SK-N-SH (cell line): ENCODE data around the gene CADM2. TPM values are rescaled to one million over a fixed set of nuclear protein-coding genes. Genes with fewer than 3 reads are reported as not detected.

Experiments used
- CTCF ChIA-PET: fragments of 300-600, 350-600 bp; formaldehyde crosslinking; extraction: SDS; loops from one replicate; lab custom pipeline; 2021; lab: Yijun Ruan, JAX
- POLR2A ChIA-PET: fragments of 350-600 bp; sonication (Branson Sonifier 250); formaldehyde crosslinking; extraction: SDS; loops from one replicate; lab custom pipeline; 2020; ENCODE audit warnings: antibody characterized with exemption, inconsistent platforms; lab: Yijun Ruan, JAX
- DNase-seq: peaks from one replicate; pipeline ENCODE4 v3.0.0; 2012
- H2AFZ ChIP-seq: fragments of 200-600 bp; sonication (generic); 2 replicates; pipeline ENCODE4 v1.8.1; 2016; ENCODE audit warnings: antibody characterized with exemption, mild to moderate bottlenecking, low read depth
- H3F3A ChIP-seq: fragments of 200-600 bp; sonication (generic); replicated peaks from 2 replicates; pipeline ENCODE3; 2016; ENCODE audit warnings: antibody characterized with exemption, mild to moderate bottlenecking; ENCODE audit not compliant: insufficient read depth
- H3K27ac ChIP-seq, 2 experiments: fragments of 200-500 bp in 1 of 2; fragments of 200-600 bp in 1 of 2; sonication (Bioruptor generic) in 1 of 2; sonication (generic), shearing (Covaris generic) in 1 of 2; 2 replicates each; pipeline versions ENCODE4 v1.5.1 to v1.6.1; 2014 to 2016; ENCODE audit warnings: low read depth in 2 of 2, inconsistent platforms in 1 of 2, low read length in 1 of 2, mild to moderate bottlenecking in 1 of 2, mixed read lengths in 1 of 2
- H3K27me3 ChIP-seq: fragments of 200-600 bp; sonication (generic), shearing (Covaris generic); 2 replicates; pipeline ENCODE4 v1.6.1; 2016; ENCODE audit warnings: mixed run types; ENCODE audit not compliant: insufficient read depth
- H3K36me3 ChIP-seq, 2 experiments: fragments of 200-500 bp in 1 of 2; fragments of 200-600 bp in 1 of 2; sonication (Bioruptor generic) in 1 of 2; sonication (generic) in 1 of 2; replicated peaks in 1 of 2; 2 replicates each; pipeline versions ENCODE3 to v1.5.1; 2014 to 2016; ENCODE audit warnings: low read length in 1 of 2, mild to moderate bottlenecking in 1 of 2; ENCODE audit not compliant: insufficient read depth in 2 of 2, control insufficient read depth in 1 of 2
- H3K4me1 ChIP-seq, 2 experiments: fragments of 200-500 bp in 1 of 2; fragments of 200-600 bp in 1 of 2; sonication (Bioruptor generic) in 1 of 2; sonication (generic), shearing (Covaris generic) in 1 of 2; 2 replicates each; pipeline versions ENCODE4 v1.5.1 to v1.6.1; 2014 to 2016; ENCODE audit warnings: low read depth in 1 of 2, low read length in 1 of 2, mixed run types in 1 of 2; ENCODE audit not compliant: insufficient read depth in 2 of 2, control insufficient read depth in 1 of 2
- H3K4me2 ChIP-seq: fragments of 200-600 bp; sonication (generic), shearing (Covaris generic); 2 replicates; pipeline ENCODE4 v1.6.1; 2017; ENCODE audit warnings: mixed run types
- H3K4me3 ChIP-seq, 2 experiments: fragments of 200-500 bp in 1 of 2; fragments of 200-600 bp in 1 of 2; sonication (Bioruptor generic) in 1 of 2; sonication (generic), shearing (Covaris generic) in 1 of 2; 2 replicates each; pipeline versions ENCODE4 v1.5.1 to v1.8.1; 2014 to 2016; ENCODE audit warnings: low read depth in 2 of 2, inconsistent platforms in 1 of 2, low read length in 1 of 2, mild to moderate bottlenecking in 1 of 2, mixed read lengths in 1 of 2, moderate library complexity in 1 of 2
- H3K79me2 ChIP-seq: fragments of 200-600 bp; sonication (generic); 2 replicates; pipeline ENCODE4 v1.8.1; 2017; ENCODE audit warnings: mild to moderate bottlenecking; ENCODE audit not compliant: insufficient read depth
- H3K9ac ChIP-seq: fragments of 200-600 bp; sonication (generic); 2 replicates; pipeline ENCODE4 v1.6.1; 2017; ENCODE audit warnings: mixed run types
- H3K9me2 ChIP-seq: fragments of 200-600 bp; sonication (generic); 2 replicates; pipeline ENCODE4 v1.6.1; 2017; ENCODE audit warnings: mixed run types
- H3K9me3 ChIP-seq: fragments of 200-600 bp; sonication (generic); 2 replicates; pipeline ENCODE4 v1.6.1; 2017; ENCODE audit warnings: mixed run types, mild to moderate bottlenecking, moderate library complexity
- H4K20me1 ChIP-seq: fragments of 200-600 bp; sonication (generic); 2 replicates; pipeline ENCODE4 v1.6.1; 2017; ENCODE audit warnings: mild to moderate bottlenecking, mixed run types; ENCODE audit not compliant: insufficient read depth
- EP300 ChIP-seq, 2 experiments: IDR thresholded peaks; 2 replicates each; pipeline versions ENCODE4 v1.4.0 to v1.6.1; 2012; ENCODE audit warnings: borderline replicate concordance in 1 of 2, low read depth in 1 of 2, low read length in 1 of 2
- EZH2phosphoT487 ChIP-seq: fragments of 200-600 bp; sonication (generic); IDR thresholded peaks from 2 replicates; pipeline ENCODE4 v1.6.1; 2017; ENCODE audit warnings: low read depth, mixed run types, mild to moderate bottlenecking, antibody characterized with exemption, moderate library complexity, borderline replicate concordance
- GATA2 ChIP-seq: sonication (generic); formaldehyde crosslinking; IDR thresholded peaks from 2 replicates; pipeline ENCODE4 v1.5.0; 2020; ENCODE audit warnings: mild to moderate bottlenecking, missing genetic modification reagents
- MAX ChIP-seq: IDR thresholded peaks from 2 replicates; pipeline ENCODE4 v1.4.0; 2012; ENCODE audit warnings: low read depth
- MEF2A ChIP-seq: IDR thresholded peaks from 2 replicates; pipeline ENCODE4 v1.4.0; 2012; ENCODE audit warnings: low read depth, borderline replicate concordance
- MXI1 ChIP-seq: IDR thresholded peaks from 2 replicates; pipeline ENCODE4 v1.6.1; 2012; ENCODE audit warnings: mild to moderate bottlenecking, low read depth, low read length, improper control_type of control experiment
- NFIC ChIP-seq: IDR thresholded peaks from 2 replicates; pipeline ENCODE4 v1.4.0; 2012; ENCODE audit warnings: borderline replicate concordance
- POLR2AphosphoS5 ChIP-seq: IDR thresholded peaks from 2 replicates; pipeline ENCODE4 v1.6.1; 2012; ENCODE audit warnings: low read depth, low read length
- RCOR1 ChIP-seq: fragments of 150-350 bp; IDR thresholded peaks from 2 replicates; pipeline ENCODE4 v1.6.1; 2017; ENCODE audit warnings: antibody characterized with exemption, low read length
- SIN3A ChIP-seq: IDR thresholded peaks from 2 replicates; pipeline ENCODE4 v1.6.1; 2012; ENCODE audit warnings: low read depth, mild to moderate bottlenecking, low read length, moderate library complexity, borderline replicate concordance
- SMC3 ChIP-seq: IDR thresholded peaks from 2 replicates; pipeline ENCODE4 v1.6.1; 2012; ENCODE audit warnings: low read depth, low read length, improper control_type of control experiment
- TAF1 ChIP-seq: IDR thresholded peaks from 2 replicates; pipeline ENCODE4 v1.6.1; 2012; ENCODE audit warnings: low read depth, mild to moderate bottlenecking, low read length, moderate library complexity, borderline replicate concordance
- ZBTB33 ChIP-seq: IDR thresholded peaks from 2 replicates; pipeline ENCODE4 v1.4.0; 2012; ENCODE audit warnings: low read depth, borderline replicate concordance
- WGBS: methylation state at CpG from one replicate; pipeline ENCODE4 v1.1.6; 2017; ENCODE audit warnings: low lambda C conversion rate; 5-methylcytosine and 5-hydroxymethylcytosine counted together
- polyA plus RNA-seq, 3 experiments: library from polyadenylated mRNA; depleted of rRNA; stranded (reverse); fragments of >200 nt; gene quantifications; 2 replicates each; pipeline ENCODE4 v1.2.3, GENCODE V29; 2012

The CADM2 gene
- polyA plus RNA-seq, 1 of the 3 experiments (the other 2 are of a cell fraction) = 0.46 TPM

- Histone ChIP-seq H3F3A (no peaks in the 10 kb centered on the region), H3K9ac (no peak overlapping the region), H2AFZ (no peak overlapping the region), H3K4me3 (no peak overlapping the region), H3K27me3 (no peaks in the 10 kb centered on the region), H3K9me2 (no peaks in the 10 kb centered on the region), H3K4me1 (no peaks in the 10 kb centered on the region), H3K36me3 (no peaks in the 10 kb centered on the region), H3K79me2 (no peaks in the 10 kb centered on the region), H3K9me3 (no peaks in the 10 kb centered on the region)
- CTCF ChIA-PET = no interaction called here
- no peak for TF ChIP-seq NFIC
- TF ChIP-seq POLR2AphosphoS5 = no peak
- TF ChIP-seq ZBTB33 = no peak
- no peak for TF ChIP-seq EZH2phosphoT487
- TF ChIP-seq MAX = no peak
- TF ChIP-seq SIN3A = no peak
- TF ChIP-seq RCOR1 = no peak
- no peak for TF ChIP-seq SMC3
- TF ChIP-seq TAF1 = no peak
- no peak for TF ChIP-seq GATA2 (CRISPR knock-in tag)
- TF ChIP-seq, all 33 proteins: peak for 0
- no peaks in the 10 kb centered on the region for H4K20me1 ChIP-seq
- 25% methylated on average over 2 of the region's 2 CpGs for WGBS
- H3K4me2 ChIP-seq = no peak overlapping the region
- DNase-seq = no peak
- POLR2A ChIA-PET = no interaction called here
- H3K27ac ChIP-seq = no peak overlapping the region
Measured at GRCh38 chr3:85330071-85330470, 371.3 kb downstream of the CADM2 start.

- peak; percentile 3 for DNase-seq
- H4K20me1 ChIP-seq = no peaks in the 10 kb centered on the region
- H3K27ac ChIP-seq = no peak overlapping the region
- no peaks in the 10 kb centered on the region for H3K36me3 ChIP-seq
- CTCF ChIA-PET = no interaction called here
- no peak overlapping the region for H2AFZ ChIP-seq
- H3K9ac ChIP-seq = no peak overlapping the region
- no peaks in the 10 kb centered on the region for H3K9me2 ChIP-seq
- POLR2A ChIA-PET = no interaction called here
- no peaks in the 10 kb centered on the region for H3F3A ChIP-seq
- H3K79me2 ChIP-seq = no peaks in the 10 kb centered on the region
- no peak overlapping the region for H3K4me3 ChIP-seq
- TF ChIP-seq MEF2A (no peak), TAF1 (no peak), GATA2 (CRISPR knock-in tag) (peak; percentile 68), EP300 (IDR thresholded peaks at IDR 0.05; ENCODE audit: borderline replicate concordance in 1 of 2, low read depth in 1 of 2, low read length in 1 of 2) (peak in 1 of 2 experiments; percentile 60; a peak in 1 of 4 replicates), MXI1 (no peak), RCOR1 (peak; percentile 61; the same call in 1 of the 2 replicates)
- H3K4me2 ChIP-seq = no peak overlapping the region
- no peaks in the 10 kb centered on the region; a peak in 1 of 4 replicates for H3K4me1 ChIP-seq
- H3K27me3 ChIP-seq = no peaks in the 10 kb centered on the region
- 26% methylated on average over 2 of the region's 2 CpGs for WGBS
- H3K9me3 ChIP-seq = no peaks in the 10 kb centered on the region
Measured at GRCh38 chr3:85337895-85338294, 379.1 kb downstream of the CADM2 start.
